GM23338 (cell line): ENCODE data around the gene PCSK6. TPM values are rescaled to one million over a fixed set of nuclear protein-coding genes. Genes with fewer than 3 reads are reported as not detected.
A peak's percentile ranks its signal among the peaks of the same experiment; 100 is the strongest.

ENCODE experiments used
- ATAC-seq: fragments of 200-7000 bp; cut with Tn5 transposase; 3 replicates; pipeline ENCODE4 v1.9.1; 2020
- DNase-seq: peaks from one replicate; pipeline ENCODE4 v3.0.0-alpha.2; 2015; ENCODE audit warnings: low spot score
- H2AFZ ChIP-seq: fragments of 200-600 bp; sonication (generic); 2 replicates; pipeline ENCODE4 v1.8.0; 2016; ENCODE audit warnings: antibody characterized with exemption, mild to moderate bottlenecking, moderate library complexity
- H3F3A ChIP-seq: fragments of 200-600 bp; sonication (generic); replicated peaks from 2 replicates; pipeline ENCODE4 v1.8.0; 2017; ENCODE audit warnings: antibody characterized with exemption, mixed run types, low read depth
- H3K27ac ChIP-seq: fragments of 200-600 bp; sonication (generic); 2 replicates; pipeline ENCODE4 v1.6.1; 2016; ENCODE audit warnings: low read depth
- H3K27me3 ChIP-seq: fragments of 200-600 bp; sonication (generic); 2 replicates; pipeline ENCODE4 v1.8.0; 2016; ENCODE audit warnings: mild to moderate bottlenecking, mixed run types, moderate library complexity; ENCODE audit not compliant: insufficient read depth
- H3K36me3 ChIP-seq: fragments of 200-600 bp; sonication (generic); 2 replicates; pipeline ENCODE4 v1.8.0; 2016; ENCODE audit warnings: mild to moderate bottlenecking; ENCODE audit not compliant: insufficient read depth
- H3K4me1 ChIP-seq: fragments of 200-600 bp; sonication (generic); 2 replicates; pipeline ENCODE4 v1.8.0; 2016; ENCODE audit warnings: mild to moderate bottlenecking, moderate library complexity; ENCODE audit not compliant: insufficient read depth
- H3K4me2 ChIP-seq: fragments of 200-600 bp; sonication (generic); 2 replicates; pipeline ENCODE4 v1.7.1; 2017; ENCODE audit warnings: mixed run types
- H3K4me3 ChIP-seq: fragments of 200-600 bp; sonication (generic); 2 replicates; pipeline ENCODE4 v1.6.1; 2016; ENCODE audit warnings: mixed run types
- H3K79me2 ChIP-seq: fragments of 200-600 bp; sonication (generic); replicated peaks from 2 replicates; pipeline ENCODE4 v1.8.0; 2017; ENCODE audit warnings: mild to moderate bottlenecking; ENCODE audit not compliant: insufficient read depth
- H3K9me2 ChIP-seq: fragments of 200-600 bp; sonication (generic); 2 replicates; pipeline ENCODE4 v1.8.0; 2017; ENCODE audit not compliant: insufficient read depth
- H4K20me1 ChIP-seq: fragments of 200-600 bp; sonication (generic); replicated peaks from 2 replicates; pipeline ENCODE4 v1.8.0; 2017; ENCODE audit warnings: mild to moderate bottlenecking; ENCODE audit not compliant: insufficient read depth
- H3K27ac Mint-ChIP-seq: 2 replicates; pipeline ENCODE4 v1.8.0; 2020; ENCODE audit warnings: inconsistent platforms, mild to moderate bottlenecking, moderate library complexity, mixed read lengths
- H3K27me3 Mint-ChIP-seq: 3 replicates; pipeline ENCODE4 v1.8.0; 2022; ENCODE audit warnings: low read depth, mild to moderate bottlenecking, moderate library complexity, mixed read lengths, inconsistent platforms; ENCODE audit not compliant: insufficient read depth, poor library complexity
- H3K36me3 Mint-ChIP-seq: 3 replicates; pipeline ENCODE4 v1.8.0; 2021; ENCODE audit warnings: low read depth, mild to moderate bottlenecking, inconsistent platforms, moderate library complexity, mixed read lengths
- H3K4me1 Mint-ChIP-seq: 3 replicates; pipeline ENCODE4 v1.8.0; 2020; ENCODE audit warnings: mild to moderate bottlenecking, inconsistent platforms, mixed read lengths
- H3K4me3 Mint-ChIP-seq: 3 replicates; pipeline ENCODE4 v1.8.0; 2021; ENCODE audit warnings: moderate library complexity, mild to moderate bottlenecking, inconsistent platforms, mixed read lengths
- H3K9me3 Mint-ChIP-seq: 3 replicates; pipeline ENCODE4 v1.8.0; 2020; ENCODE audit warnings: moderate library complexity, mild to moderate bottlenecking, inconsistent platforms, mixed read lengths
- CREB1 ChIP-seq: fragments of 250-450 bp; sonication (Bioruptor Pico); IDR thresholded peaks from 2 replicates; pipeline ENCODE4 v1.5.0; 2020; ENCODE audit warnings: low read depth, mild to moderate bottlenecking, moderate library complexity
- CTCF ChIP-seq, 2 experiments: fragments of 200-600 bp in 1 of 2; sonication (generic) in 1 of 2; conservative IDR thresholded peaks; 2 replicates each; pipeline versions ENCODE4 v1.5.1 to v1.6.1; 2016 to 2017; ENCODE audit warnings: antibody characterized with exemption in 2 of 2, low read depth in 2 of 2, mild to moderate bottlenecking in 2 of 2, moderate library complexity in 1 of 2
- ETS1 ChIP-seq: IDR thresholded peaks from 2 replicates; pipeline ENCODE4 v1.6.1; 2016; ENCODE audit warnings: antibody characterized with exemption
- EZH2 ChIP-seq: fragments of 200-600 bp; sonication (generic); IDR thresholded peaks from one replicate; pipeline ENCODE4 v1.8.0; 2017; ENCODE audit warnings: antibody characterized with exemption, mild to moderate bottlenecking, low read depth; ENCODE audit not compliant: unreplicated experiment
- EZH2phosphoT487 ChIP-seq: fragments of 200-600 bp; sonication (generic); IDR thresholded peaks from one replicate; pipeline ENCODE4 v1.8.1; 2018; ENCODE audit warnings: antibody characterized with exemption; ENCODE audit not compliant: unreplicated experiment
- JUNB ChIP-seq: IDR thresholded peaks from one replicate; pipeline ENCODE4 v1.6.1; 2016; ENCODE audit warnings: antibody characterized with exemption; ENCODE audit not compliant: unreplicated experiment
- NANOG ChIP-seq: IDR thresholded peaks from 2 replicates; pipeline ENCODE4 v1.6.1; 2016; ENCODE audit warnings: antibody characterized with exemption, borderline replicate concordance
- POLR2AphosphoS5 ChIP-seq: IDR thresholded peaks from 2 replicates; pipeline ENCODE4 v1.6.1; 2016; ENCODE audit warnings: antibody characterized with exemption, low read depth
- REST ChIP-seq: IDR thresholded peaks from one replicate; pipeline ENCODE4 v1.6.1; 2018; ENCODE audit warnings: antibody characterized with exemption; ENCODE audit not compliant: unreplicated experiment
- STAT1 ChIP-seq: IDR thresholded peaks from one replicate; pipeline ENCODE4 v1.6.1; 2016; ENCODE audit warnings: antibody characterized with exemption; ENCODE audit not compliant: unreplicated experiment
- ZNF114 ChIP-seq: fragments of 250-450 bp; sonication (Bioruptor Pico); IDR thresholded peaks from 2 replicates; pipeline ENCODE4 v1.5.0; 2020; ENCODE audit warnings: mild to moderate bottlenecking, moderate library complexity
- ZNF331 ChIP-seq: fragments of 250-450 bp; sonication (Bioruptor Pico); IDR thresholded peaks from 2 replicates; pipeline ENCODE4 v1.5.0; 2020; ENCODE audit warnings: low read depth, mild to moderate bottlenecking, moderate library complexity
- ZNF462 ChIP-seq: fragments of 250-450 bp; sonication (Bioruptor Pico); IDR thresholded peaks from 2 replicates; pipeline ENCODE4 v1.5.0; 2020; ENCODE audit warnings: mild to moderate bottlenecking, moderate library complexity
- long read RNA-seq: library from polyadenylated mRNA; unstranded; transcript quantifications from one replicate; pipeline ENCODE4 v2.0.0, GENCODE V29; 2020; ENCODE audit not compliant: unreplicated experiment
- polyA plus RNA-seq: library from polyadenylated mRNA; unstranded; fragments of >200 nt; fragmentation: Nextera tagmentation; extraction: Ambion mirVana; gene quantifications from 2 replicates; pipeline ENCODE4 v1.2.1, GENCODE V29; 2016
- total RNA-seq: library from RNA; depleted of rRNA; stranded (reverse); fragments of >200 nt; shearing (Covaris generic); gene quantifications from 2 replicates; pipeline ENCODE4 v1.2.3, GENCODE V29; 2014; rRNA removed

Gene PCSK6
- 6.7 and 7.8 TPM in 2 replicates for total RNA-seq
- 1.7 and 2.4 TPM in 2 replicates for polyA plus RNA-seq
- long read RNA-seq, partial matches to known transcripts, result 0 of 4 reads
- long read RNA-seq, other reads (novel, unspliced or antisense), result 4 of 4 reads

GRCh38 chr15:101489599-101490407 lies at the start of gene PCSK6:
PCSK6 (minus strand) TSS chr15:101489707; CDS start chr15:101489670, 37 bp downstream.
- Mint-ChIP-seq H3K4me1 (peaks cover 13% of the 10 kb centered on the region; the same call in 2 of the 3 replicates), H3K27ac (no peak within 1 kb of the TSS), H3K4me3 (peak within 1 kb of the TSS; percentile 64), H3K27me3 (peaks cover 34% of the 10 kb centered on the region), H3K9me3 (peaks cover 26% of the 10 kb centered on the region; the same call in 2 of the 3 replicates), H3K36me3 (peaks cover 4% of the 10 kb centered on the region; the same call in 2 of the 3 replicates)
- Histone ChIP-seq H3K4me1 (peaks cover 9% of the 10 kb centered on the region; the same call in 1 of the 2 replicates), H3K4me2 (peak within 1 kb of the TSS; percentile 76), H3K9me2 (peaks cover 7% of the 10 kb centered on the region; the same call in 1 of the 2 replicates), H3K27ac (no peak within 1 kb of the TSS), H3K79me2 (no peaks in the 10 kb centered on the region), H3K27me3 (peaks cover 38% of the 10 kb centered on the region), H2AFZ (peak within 1 kb of the TSS; percentile 84), H3K4me3 (peak within 1 kb of the TSS; percentile 59), H4K20me1 (no peaks in the 10 kb centered on the region; the same call in none of the 2 replicates), H3K36me3 (no peaks in the 10 kb centered on the region), H3F3A (no peaks in the 10 kb centered on the region)
- peak; percentile 65 for DNase-seq
- ATAC-seq, result peak; percentile 60
- TF ChIP-seq JUNB, result no peak
- no peak for TF ChIP-seq STAT1
- no peak for TF ChIP-seq POLR2AphosphoS5
- TF ChIP-seq ZNF331 (CRISPR knock-in tag), result no peak
- TF ChIP-seq ZNF114 (CRISPR knock-in tag), result no peak
- TF ChIP-seq EZH2, result no peak
- TF ChIP-seq CREB1 (CRISPR knock-in tag), result no peak
- no peak for TF ChIP-seq REST
- no peak for TF ChIP-seq EZH2phosphoT487
- no peak for TF ChIP-seq ZNF462
- no peak for TF ChIP-seq CTCF (conservative IDR thresholded peaks at IDR 0.05; ENCODE audit: low read depth in 2 of 2)
- no peak for TF ChIP-seq ETS1
- no peak for TF ChIP-seq NANOG
